GM18511 (cell line): Measurements from ENCODE around the gene MAPK8.

Experiments
- ATAC-seq: cut with Tn5 transposase; IDR thresholded peaks from one replicate; pipeline ENCODE4 v1.9.1; 2021; ENCODE audit warnings: mild to moderate bottlenecking, moderate library complexity; ENCODE audit not compliant: unreplicated experiment

The MAPK8 gene

DNA sequence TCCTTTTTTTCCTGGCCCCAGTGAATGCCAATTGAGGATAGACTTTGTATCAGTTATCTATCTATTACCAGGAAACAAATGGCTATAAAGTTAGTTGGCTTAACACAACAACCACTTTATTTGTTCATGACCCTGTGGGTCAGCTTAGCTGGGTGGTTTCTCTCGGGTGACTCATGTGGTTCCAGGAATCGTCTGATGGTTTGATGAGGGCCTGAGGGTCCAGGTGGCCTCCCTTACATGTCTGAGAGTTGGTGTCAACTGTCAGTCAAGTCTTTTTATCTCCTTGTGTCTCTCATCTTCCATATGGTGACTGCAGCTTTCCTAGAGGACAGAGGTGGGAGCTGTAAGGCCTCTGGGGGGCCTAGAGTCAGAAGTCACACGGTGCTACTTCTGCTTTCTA is 15.3 kb upstream of the MAPK8 start:
- ATAC-seq: no peak

DNA sequence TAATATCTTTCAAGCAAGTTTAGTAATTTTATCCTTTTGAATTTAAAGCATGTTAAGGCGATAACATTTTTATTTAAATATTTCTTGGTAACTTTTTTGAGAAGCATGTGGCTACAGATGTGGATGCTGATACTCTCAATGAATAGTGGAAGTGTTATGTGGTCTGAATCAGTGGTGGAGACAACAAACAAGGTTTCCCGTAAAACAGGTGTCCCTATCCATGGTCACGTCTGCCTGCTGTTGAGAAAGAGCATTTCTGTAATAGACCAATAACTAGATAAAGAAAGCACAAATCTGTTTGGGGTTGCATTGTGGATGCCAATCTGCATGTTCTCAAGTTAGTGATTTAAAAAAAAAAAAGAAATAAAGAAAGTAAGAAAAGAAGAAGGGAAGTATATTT is 13.9 kb upstream of the MAPK8 start:
- no peak for ATAC-seq

DNA sequence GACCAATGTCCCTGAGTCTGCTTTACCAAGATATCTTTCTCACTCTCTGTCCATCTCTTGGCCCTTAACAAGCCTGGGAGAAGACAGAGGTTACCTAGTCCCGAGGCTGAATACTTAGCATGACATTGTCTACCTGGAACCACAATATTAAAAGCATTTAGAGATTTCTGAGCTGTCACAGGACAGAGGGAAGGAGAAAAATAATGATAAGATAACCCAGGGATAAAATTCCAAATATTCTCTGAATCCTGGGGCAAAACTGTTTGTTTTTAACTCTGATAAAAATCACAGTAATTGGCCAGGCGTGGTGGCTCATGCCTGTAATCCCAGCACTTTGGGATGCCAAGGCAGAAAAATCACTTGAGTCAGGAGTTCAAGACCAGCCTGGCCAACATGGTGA is 12.0 kb upstream of the MAPK8 start:
- ATAC-seq: no peak

DNA sequence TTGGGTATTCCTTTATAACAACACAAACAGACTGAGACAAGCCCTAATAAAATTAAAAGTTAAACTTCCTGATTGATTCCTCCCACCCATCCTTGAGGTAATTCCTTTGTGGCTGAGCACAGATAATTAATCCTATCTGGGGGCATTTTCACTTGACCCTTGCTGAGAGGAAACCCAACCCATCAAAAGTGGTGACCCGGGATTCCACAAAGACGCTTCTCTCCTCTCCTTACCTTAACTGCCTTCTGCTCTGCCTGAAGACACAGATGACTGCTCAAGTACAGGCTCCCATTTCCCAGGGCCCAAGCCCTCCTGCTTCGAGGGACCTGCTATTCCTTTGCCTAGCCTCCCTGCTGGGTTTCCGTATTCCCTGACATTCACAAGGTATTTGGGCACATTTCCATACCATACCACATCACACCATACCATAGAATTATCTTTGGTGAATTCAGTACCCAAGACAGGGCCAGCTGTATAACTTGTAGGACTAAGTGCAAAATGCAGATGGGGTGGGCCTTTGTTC is 9.8 kb upstream of the MAPK8 start:
- no peak for ATAC-seq

DNA sequence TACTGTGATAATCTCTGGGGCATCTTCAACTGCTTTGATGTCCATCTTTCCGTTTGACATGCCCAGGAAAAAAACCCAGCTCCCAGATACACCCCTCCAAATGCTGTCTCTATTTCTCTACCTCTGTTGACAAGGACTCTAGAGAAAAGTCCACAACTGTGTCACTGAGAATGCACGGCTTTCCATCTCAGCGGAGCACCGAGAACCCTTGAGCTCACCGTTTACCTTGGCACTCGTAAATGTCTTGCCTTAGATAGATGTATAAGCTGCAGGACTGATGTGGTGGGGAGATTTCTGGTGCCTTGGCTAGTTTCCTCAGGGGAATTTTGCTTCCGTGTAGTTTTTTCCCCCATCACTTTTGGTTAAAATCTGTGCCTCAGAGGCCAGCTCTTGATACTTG is 7.4 kb upstream of the MAPK8 start:
- ATAC-seq: no peak

DNA sequence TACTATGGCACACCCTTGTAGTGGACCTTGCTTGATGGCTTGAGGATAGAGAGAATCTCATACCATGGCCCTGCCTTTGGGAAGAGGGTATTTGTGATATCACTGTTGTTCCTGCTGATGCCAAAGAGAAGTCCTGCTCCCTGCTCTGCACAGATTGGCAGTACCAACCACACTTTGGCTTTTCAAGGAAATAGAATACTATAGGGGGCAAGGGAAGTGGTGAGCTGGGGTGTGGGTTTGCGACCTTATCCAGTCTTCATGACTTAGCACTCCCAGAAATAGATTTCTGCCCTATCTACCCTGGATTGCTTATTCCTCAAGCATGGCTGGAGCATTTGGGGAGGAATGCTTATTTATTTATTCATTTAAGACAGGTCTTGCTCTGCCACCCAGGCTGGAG is 6.8 kb upstream of the MAPK8 start:
- no peak for ATAC-seq

DNA sequence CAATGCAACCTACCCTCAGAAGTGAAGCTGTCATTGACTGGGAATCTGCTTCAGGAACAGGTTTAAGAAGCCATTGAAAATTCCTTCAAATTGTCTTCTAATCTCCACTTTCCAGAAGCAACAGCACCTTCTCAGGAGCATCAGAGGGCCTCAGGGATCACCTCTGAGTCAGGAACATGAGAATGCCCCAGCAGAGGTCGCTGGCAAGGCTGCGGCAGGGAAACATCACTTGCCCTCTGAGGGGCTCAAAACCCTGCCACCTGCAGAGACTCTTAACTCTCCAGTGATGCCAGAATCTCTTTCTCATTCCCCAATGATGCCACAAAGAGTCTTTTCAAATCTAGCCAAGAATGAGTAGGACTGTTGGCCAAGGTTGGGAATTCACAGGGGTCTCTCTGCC is 5.9 kb upstream of the MAPK8 start:
- ATAC-seq: no peak

DNA sequence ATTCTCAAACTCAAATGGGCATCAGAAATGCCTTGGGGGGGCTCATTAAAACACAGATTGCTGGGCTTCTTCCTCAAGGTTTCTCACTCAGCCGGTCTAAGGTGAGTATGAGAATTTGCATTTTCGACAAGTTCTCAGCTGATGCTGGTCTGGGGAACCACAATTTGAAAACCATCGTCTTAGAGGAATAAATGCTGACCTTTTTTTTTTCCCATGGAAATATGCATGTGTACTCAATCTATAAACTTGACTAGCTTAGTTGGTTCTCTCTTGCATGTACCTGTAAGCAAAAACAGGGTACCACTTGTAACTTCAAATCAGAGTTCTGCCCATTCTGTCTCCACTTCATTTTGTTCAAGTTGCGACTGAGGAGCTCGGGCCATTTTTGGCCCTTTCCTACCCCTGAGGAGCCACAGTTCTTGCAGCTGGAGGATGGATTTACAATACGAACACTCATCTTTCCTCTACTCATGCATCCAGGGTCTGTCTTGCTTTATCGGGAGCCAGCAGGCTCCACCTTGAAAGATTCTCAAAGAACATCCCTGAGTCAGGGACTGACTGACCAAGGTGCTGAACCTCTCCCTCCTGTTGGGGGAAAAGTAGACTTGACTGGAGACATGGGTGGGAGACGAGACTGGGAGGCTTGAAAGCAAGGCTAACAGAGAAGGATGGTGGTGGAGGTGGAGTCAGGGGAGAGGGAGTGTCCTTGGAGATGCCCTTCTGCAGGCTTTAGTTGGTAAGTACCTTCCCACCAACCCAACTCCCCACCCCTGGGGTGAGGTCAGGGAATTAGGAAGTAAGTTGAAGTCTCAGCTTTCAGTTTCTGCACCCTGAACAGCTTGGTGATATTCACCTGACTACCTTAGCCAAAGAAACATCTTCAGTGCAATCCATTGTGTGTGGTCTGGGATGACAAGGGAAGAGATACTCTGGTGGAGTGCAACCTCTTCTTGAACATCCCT is 3.7 kb upstream of the MAPK8 start:
- no peak for ATAC-seq

DNA sequence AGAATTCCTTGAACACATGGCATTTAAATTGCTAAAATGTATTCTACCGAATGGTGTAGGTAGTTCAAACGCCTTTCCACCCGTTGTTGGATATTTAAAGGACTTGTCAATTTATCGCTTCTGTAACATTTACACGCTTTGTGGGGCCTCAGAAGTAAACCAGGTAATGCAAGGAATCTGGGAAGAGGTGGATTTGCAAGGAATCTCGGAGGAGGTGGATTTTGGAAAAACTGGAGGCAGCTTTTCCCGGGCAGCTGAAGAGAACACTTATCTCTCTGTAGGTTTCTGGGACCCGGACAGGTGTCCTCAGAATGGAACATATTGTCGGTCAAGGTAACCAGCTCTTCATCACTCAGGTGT is 592 bp upstream of the MAPK8 start:
- ATAC-seq: no peak

DNA sequence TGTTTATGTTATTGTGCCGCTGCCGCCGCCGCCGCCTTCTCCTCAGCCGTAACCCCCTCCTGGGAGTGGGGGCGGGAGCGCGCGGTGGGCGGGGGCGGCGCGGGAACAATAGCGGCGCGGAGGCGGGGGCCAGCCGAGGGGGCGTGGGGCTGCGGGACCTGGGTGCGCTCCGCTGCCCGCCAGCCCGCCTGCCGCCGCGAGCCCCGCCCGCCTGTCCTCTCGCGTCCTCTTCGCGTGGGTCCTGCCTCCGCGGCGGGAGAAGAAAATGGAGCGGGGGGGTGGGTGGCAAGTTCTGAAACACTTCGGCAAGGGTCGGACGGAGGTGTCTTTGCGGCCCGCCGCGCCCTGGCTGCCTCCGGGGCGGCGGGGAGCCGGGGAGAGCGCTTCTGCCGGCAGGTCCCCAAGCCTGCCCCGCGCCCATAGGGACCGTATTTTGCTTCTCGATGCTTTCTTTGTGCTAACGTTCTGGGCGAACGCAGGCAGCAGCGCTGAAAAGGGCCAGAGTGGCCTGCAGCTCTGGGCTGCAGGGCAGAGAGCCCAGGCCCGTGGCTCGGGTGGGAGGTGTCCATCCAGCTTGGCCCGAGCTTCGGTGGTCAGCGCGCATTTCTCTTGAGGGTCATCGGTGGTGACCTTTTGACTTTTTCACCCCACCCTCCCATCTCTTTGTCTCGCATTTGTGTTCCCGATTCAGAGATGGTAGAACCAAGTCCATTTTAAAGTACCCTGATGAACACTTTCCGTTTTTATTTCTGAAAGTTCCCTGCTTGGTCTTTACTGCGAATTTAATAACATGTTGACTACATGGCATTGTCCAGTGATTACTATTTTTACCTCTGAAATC is 613 bp downstream of the MAPK8 start:
- ATAC-seq: peak; percentile 46

DNA sequence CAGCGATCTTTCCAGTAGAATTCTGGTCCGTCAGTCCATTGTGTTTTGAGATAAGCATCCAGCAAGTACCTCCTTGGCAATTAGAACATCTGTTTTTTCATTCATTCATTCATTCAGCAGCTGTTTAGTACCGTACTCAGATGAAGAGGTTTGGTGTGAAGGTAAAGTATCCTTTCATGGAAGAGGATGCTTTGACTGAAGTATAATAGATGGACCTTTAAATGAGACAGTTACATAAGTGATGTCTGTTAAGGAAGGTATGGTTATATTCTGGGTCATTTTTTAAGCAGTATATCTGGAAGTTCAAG is 1.2 kb downstream of the MAPK8 start:
- no peak for ATAC-seq

DNA sequence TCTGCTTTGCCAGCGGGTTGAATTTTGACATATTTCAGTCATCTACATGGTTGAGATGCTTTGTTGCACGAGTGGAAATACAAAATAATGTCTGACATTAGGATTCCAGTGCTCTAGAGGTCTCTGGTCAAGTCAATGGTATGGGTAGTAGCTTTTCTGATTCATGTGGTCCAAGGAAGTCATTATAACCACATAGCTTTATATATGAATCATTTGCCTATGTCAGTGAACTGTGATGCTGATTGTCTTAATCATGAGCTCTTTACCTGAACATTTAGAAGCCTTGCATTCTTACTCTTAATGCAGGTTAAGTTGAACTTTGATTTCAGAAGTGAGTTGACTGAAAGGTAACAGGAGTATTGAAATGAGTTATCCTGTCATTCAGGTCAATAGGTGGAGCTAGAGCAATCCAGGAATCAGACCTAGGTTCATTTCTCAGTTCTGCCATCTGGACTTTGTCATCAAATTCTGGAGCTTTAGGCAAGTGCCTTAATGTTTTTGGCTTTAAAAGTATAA is 3.3 kb downstream of the MAPK8 start:
- ATAC-seq: no peak

DNA sequence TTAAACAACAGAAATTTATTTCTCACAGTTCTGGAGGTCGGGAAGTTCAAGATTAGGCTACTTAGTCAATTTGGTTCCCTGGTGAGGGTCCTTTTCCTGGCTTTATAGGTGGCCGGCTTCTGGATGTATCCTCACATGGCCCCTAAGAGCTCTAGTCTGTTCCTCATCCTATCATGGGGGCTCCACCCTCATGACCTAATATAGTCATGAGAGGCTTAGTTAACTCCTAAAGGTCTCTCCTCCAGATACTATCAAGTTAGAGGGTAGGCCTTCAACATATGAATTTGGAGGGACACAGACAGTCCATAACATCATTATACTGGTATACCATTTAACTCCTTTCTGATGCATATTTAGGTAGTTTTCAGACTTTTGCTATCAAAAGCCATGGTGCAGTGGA is 7.6 kb downstream of the MAPK8 start:
- no peak for ATAC-seq

DNA sequence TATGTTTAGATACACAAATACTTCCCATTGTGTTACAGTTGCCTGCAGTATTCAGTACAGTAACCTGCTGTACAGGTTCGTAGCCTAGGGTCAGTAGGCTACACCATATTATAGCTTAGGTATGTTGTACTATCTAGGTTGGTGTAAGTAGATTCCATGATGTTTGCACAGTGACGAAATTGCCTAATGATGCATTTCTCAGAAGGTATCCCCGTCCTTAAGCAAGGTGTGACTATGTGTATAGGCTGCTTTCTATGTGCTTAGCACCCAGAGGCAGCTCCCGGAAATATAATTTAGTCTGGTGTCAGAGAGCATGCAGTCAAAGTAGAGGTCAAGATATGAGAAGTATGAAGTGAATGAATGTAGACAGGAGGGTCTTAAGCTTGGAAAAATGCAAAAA is 9.8 kb downstream of the MAPK8 start:
- ATAC-seq: no peak

DNA sequence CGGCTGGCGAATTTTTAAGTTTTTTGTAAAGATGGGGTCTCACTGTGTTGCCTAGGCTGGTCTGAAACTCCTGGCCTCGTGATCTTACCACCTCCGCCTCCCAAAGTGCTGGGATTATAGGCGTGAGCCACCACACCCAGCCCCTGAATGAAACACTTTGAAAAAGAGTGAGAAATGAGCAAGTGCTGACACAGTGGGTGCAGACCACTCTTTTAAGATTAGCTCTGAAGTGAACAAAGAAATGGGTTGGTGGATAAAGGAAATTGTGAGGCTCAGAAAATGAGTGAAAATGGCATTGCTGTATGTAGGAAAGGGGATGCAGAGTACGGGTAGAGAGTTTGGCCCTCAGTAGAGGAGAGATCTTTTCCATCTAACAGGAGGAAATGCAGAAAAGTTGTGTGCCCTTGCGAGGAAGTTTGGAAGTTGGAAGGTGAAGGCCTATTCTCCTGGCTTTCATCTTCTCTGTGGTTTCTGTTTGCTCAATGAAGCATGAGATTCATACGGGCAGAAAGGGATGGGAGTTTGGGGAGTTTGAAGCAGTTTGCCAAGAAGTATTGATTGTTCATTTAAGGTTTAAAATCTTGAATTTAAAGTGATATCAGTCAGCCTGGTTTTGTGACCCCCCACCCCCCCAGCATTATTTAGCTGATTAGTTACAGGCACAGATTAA is 11.0 kb downstream of the MAPK8 start:
- ATAC-seq: no peak

DNA sequence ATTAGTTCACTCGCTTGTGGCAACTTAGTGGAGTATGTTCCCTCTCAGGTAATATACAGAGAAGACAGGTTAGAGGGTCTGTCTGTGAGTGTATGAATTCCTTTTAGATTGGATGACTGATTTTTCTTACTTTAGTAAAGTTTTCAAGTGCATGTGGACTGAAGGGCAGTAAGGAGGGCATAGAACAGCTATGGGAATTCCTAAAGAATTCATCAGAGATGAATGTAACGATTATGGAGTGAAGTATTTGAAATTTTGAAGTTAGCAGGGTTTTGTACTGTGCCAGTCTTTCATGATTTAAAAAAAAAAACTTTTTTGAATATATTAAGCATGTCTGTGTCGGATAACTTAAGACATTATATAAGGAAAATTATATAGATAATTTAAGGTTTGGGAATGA is 15.5 kb downstream of the MAPK8 start:
- ATAC-seq: no peak

DNA sequence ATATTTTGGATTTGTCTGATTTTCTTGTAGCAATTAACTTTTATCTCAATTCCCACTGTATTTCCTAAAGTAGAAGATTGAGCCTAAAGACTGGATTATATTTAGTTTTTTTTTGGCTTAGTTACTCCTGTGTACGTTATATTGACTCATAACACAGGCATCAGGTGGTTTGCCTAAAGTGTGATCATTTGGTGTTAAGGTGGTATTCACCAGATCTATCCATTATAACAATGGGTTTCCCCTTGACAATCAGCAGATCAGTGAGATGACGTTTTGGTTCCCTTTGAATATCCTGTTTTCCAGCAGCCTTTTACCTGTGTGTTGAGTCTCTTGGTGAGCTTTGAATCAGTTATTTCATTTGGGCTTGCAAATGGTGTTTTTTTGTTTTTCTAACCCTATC is 18.1 kb downstream of the MAPK8 start:
- ATAC-seq: no peak

DNA sequence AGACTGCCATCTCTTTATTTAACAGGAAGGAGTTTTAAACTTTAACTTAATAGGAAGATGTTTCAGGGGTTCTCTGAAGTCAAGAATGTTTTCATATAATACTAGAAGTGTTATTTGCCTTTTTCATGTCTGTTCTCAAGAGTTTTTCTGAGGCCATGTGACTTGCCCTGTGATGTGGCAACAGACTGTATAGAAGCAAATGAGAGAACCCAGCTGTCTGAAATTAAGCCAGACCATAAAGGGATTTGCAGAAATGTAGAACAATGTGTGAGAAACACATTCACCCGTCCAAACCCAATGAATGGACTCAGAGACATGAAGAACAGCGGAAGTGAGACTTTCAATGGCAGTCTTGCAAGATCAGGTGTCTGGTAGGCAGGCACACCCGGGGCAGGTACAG is 23.8 kb downstream of the MAPK8 start:
- no peak for ATAC-seq

DNA sequence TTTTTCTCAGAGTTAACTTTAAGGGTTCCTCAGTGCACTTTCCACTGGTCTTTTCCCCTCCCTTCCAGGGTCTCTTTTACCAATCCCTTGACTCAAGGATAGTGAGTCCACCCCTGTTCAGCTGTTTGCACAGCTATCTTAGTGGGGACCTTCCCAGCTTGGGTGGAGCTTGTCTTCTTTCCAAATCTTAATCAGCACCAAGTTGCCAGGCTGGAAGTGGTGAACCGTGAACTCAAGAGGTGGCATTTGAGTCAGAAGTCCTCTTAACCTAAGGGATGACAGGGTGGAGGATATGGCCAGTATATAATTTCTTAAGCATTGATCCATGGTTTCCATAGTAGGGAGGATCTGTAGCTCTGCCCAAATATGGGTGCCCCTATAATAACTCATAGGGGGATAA is 25.0 kb downstream of the MAPK8 start:
- ATAC-seq: peak; percentile 62

DNA sequence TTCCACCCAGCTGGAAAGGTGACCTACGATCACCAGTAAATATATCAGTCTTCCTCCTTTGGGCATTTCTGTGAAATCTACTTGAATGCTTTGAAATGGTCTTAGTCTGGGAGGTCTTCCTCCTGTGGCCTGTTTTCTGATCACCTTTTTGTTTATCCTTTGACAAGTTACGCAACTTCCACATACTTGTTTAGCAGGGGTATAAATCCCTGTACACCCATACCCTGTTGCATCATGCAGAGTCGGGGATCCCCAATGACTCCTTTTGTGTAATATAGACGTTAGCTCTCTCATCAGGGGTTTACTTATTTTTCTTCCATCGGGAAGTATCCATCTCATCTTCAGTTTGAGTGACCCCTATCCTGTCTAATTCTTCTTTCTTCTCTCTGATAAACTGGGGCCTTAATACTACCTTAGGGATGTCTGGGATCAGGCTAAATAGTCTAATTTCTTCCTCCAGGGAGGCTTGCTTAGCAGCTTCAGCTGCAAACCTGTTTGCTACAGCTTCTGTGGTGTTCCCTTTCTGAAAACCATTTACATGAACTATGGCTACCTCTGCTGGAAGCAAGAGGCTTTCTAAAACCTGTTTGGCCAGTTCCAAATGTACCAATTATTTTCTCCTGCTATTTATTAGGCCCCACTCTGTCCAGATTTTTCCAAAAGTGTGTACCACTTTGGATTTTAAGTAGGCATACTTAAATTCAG is 25.8 kb downstream of the MAPK8 start:
- ATAC-seq: no peak

DNA sequence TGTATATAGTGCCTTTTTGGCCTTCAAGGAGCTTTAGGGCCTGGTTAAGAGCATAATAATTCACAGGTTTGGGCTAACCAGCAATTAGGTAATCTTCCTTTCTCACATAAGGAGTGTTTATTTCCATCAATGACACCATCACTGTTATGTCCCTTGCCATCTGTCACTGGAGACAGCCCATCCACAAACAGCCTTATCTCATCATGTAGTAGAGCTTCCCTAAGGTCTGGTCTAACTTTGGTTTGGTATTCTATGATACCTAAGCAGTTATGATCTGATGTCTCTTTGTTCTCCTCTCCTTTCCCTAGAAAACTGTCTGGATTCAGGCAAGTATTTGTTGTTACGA is 26.4 kb downstream of the MAPK8 start:
- ATAC-seq: no peak
